NOMO-1 treated with dmso at 0.1 percent for 144 hours (cell line): ENCODE results near the gene KRTAP12-2.
"Not testable (repeated sequence)": the region's sequence is repeated elsewhere in the genome, so short reads cannot be mapped to it uniquely, and the experiment has no call there.

ENCODE experiments used
- DNase-seq: peaks from one replicate; lab custom pipeline; 2025; ENCODE audit not compliant: unreplicated experiment; lab: John Stamatoyannopoulos, UW

KRTAP12-2 gene

DNA sequence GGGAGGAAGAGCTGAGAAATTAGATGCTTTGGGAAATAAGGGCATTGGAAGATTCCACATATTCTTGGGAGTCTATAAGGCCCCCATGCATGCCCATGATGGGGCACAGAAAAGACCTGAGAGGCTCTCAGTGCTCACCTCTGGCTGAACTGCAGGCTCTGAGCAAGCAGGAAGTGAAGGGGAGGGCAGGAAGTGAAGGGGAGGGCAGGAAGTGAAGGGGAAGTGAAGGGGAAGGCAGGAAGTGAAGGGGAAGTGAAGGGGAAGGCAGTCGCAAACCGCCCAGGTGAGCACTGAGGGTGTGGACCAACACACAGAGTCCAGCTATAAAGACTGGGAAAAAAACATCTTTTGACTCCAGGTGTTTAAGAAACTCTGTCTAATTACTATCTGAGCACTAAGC is 36.3 kb downstream of the KRTAP12-2 start:
- no peak for DNase-seq

DNA sequence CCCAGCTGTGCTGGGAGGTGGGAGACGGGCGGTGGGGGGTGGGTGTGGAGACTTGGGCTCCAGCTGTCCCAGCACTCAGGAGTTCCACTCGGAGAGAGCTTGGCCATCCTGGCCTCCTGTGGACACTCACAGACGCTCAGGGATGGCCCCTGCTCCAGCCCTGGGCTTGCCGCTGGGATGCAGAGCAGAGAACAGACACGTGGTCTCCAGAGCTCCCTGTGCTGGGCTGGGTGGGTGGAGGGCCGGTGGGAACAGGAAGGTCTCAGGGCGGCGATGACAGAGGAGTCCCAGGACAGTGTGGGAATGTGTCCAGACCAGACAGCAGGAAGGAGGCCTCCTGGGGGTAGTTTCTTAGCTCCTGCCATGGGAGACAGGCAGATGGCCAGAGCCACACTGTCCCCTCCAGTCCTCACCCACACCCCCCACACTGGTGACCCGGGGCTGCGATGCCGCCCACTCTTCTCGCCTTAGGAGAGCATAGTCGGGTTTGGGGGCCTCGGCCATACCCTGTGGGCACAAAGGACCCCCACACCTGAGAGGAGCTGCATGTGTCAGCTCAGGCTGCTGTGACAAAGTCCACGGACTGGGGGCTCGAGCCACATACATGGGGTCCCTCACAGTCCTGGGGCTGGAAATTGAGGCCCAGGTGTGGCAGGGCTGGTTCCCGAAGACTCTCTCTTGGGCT is 37.9 kb downstream of the KRTAP12-2 start:
- no peak for DNase-seq

DNA sequence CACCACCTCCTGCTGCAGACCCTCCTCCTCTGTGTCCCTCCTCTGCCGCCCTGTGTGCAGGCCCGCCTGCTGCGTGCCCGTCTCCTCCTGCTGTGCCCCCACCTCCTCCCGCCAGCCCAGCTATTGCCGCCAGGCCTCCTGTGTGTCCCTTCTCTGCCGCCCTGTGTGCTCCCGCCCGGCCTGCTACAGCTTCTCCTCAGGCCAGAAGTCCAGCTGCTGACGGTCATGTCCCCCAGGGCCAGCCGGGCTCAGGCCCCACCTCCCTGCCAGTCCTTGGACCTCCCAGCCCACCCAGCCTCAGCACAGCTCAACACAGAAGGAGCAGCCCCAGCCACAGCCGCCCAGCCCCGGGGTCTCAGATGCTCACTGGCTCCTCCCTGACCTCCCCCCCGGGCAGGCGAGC is 38.9 kb downstream of the KRTAP12-2 start:
- DNase-seq: not testable (repeated sequence)

DNA sequence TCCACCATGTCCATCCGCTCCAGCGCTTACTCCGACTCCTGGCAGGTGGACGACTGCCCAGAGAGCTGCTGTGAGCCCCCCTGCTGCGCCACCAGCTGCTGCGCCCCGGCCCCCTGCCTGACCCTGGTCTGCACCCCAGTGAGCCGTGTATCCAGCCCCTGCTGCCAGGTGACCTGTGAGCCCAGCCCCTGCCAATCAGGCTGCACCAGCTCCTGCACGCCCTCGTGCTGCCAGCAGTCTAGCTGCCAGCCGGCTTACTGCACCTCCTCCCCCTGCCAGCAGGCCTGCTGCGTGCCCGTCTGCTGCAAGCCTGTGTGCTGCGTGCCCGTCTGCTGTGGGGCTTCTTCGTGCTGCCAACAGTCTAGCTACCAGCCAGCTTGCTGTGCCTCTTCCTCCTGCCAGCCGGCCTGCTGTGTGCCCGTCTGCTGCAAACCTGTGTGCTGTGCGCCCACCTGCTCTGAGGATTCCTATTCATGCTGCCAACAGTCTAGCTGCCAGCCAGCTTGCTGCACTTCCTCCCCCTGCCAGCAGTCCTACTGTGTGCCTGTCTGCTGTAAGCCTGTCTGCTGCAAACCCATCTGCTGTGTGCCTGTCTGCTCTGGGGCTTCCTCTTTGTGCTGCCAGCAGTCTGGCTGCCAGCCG is 39.4 kb downstream of the KRTAP12-2 start:
- DNase-seq: not testable (repeated sequence)

DNA sequence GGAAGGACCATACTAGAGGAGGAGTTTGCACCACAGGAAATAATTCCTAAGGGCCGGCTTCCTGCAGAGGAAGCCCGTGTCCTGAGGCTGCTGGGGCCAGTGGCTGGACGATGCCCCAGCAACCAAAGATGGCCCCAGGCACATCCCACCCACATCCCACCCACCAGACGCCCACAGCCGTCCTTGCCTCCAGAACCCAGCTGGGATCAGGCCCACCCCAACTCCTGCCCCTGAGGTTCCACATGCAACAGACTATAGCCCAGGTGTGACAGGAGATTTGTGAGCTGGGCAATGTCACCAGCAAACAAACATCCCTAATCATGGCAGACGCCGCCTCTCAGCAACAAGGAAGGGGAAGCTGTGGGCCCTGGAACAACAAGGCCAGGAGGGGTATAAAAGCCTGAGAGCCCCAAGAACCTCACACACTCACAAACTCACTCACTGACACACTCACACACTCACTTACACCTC is 40.0 kb downstream of the KRTAP12-2 start, which contains the start of gene KRTAP10-9:
KRTAP10-9 (plus strand) TSS at position 421 of the 471 bp plus-strand sequence. CDS start 79 bp downstream, outside the sequence.
- no peak for DNase-seq

DNA sequence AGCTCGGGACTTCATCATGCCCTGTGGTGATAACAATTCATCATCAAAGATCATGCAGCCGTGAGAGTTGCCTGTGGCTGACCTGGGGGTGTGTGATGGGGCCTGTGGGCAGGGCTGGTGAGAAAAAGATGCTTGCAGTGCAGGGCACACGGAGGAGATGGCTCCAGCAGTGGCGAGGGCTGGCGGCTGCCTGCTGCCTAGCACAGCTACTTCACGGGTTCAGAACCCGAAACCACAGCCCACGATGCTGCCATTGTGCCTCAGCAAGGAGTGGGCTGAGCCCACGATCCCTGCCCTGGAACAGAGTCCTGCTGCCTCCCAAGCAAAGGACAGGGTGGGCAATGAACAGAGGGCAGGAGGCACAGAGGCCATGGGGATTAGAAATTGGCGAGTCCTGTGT is 40.5 kb downstream of the KRTAP12-2 start:
- no peak for DNase-seq

DNA sequence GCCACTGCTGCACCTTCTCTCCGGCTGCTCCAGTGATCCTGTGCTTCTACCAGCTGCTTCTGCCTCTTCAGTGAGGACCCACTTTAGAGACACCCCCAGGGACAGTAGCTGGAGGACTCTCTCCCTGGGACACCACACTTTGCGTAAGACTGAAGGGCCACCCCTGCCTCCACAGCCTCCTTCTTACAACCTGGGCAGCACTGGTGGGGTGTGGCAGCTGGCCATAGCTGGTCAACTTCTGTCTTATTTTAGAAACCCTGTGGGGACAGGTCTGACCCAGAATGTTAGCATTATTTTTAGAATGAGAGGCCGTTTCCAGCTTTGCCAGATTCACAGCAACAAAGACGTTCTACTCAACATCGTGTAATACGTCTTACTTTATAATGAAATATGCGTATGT is 41.0 kb downstream of the KRTAP12-2 start:
- DNase-seq: no peak

DNA sequence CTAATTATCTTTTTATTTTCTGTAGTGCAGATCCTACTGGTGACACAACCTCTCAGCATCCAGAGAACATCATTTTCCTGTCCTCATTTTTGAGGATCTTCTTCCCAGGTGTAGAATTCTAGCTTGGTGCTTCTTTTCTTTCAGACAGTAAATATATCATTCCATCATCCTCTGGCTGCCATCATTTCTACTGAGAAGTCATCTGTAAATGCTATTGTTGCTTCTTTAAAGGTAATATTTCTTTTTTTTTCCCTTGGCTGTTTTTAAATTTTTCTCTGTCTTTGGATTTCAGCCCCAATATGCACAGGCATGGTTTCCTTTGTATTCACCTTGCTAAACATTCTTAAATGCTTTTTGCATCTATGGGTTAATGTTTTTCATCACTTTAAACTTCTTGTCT is 43.2 kb downstream of the KRTAP12-2 start:
- DNase-seq: no peak

DNA sequence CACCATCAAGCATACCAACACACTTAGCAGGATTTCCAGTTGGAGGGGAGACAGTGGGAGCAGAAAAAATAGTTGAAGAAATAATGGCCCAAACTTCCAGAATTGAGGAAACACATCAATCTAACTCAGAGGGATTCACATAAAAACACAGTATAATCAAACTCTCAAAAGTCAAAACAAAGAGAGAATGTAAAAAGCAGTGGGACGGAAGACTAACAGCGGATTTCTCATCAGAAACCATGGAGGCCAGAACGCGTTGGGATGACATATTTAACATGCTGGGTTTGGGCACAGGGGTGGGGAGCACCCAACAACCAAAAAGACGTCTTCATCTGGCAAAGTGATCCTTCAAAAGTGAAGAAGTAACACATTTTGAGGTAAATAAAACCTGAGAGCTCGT is 46.8 kb downstream of the KRTAP12-2 start:
- DNase-seq: no peak

DNA sequence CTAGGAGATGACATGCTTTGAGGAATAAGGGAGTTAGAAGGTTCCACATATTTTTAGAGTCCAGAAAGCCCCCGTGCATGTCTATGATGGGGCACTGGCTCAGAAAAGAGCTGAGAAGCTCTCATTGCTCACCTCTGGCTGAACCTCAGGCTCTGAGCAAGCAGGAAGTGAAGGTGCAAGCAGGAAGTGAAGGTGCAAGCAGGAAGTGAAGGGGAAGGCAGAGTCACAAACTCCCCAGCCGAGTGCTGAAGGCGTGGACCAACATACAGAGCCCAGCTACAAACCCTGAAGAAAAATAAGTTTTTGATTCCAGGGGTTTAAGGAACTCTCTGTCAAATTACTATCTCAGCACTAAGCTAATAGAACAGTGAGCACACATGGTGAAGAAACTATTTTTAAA is 47.8 kb downstream of the KRTAP12-2 start:
- no peak for DNase-seq

DNA sequence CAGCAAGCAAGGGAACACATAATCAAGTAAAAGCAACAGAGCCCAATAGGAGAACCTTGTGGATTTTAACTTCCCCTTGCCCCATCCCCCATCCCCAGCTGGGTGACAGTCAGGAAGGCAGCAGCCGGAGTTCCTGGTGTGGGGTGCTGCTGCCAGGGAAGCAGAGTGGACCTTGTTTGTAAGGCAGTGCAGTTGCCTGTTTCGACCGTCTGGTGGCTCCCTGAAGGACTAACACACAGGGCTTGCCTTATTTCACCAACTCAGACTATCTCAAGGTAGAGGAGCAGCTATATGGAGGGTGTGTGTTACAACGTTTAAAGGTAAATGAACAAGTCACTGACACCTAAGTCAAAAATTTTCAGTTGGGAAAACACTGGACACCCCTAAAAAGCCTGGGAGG is 48.2 kb downstream of the KRTAP12-2 start:
- no peak for DNase-seq

DNA sequence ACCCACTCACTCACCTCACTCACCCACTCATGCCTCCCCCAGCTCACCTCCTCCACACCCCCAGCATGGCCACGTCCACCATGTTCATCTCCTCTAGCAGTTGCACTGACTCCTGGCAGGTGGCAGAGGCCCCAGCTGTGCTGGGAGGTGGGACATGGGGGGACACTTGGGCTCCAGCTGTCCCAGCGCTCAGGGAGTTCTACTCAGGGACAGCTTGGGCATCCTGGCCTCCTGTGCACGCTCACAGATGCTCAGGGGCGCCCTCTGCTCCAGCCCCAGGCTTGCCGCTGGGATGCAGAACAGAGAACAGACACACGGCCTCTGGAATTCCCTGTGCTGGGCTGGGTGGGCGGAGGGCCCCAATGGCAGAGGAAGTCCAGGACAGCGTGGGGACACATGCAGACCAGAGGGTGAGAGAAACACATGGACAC is 49.6 kb downstream of the KRTAP12-2 start:
- DNase-seq: no peak

DNA sequence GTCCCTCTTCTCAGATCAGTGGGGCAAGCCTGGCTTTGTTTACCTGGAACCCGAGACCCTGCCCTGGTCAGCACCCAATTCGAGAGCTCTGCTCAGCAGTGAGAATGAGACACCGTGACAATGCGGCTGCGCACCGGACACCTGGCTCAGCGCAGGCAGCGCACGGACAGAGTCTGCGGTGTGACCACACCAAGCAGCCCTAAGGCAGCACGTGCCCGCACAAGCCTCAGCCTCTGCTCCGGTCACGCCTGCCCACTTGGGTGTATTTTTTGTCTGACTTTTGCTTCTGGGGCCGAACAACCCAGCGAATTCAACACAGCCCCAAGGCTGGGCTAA is 50.2 kb downstream of the KRTAP12-2 start:
- DNase-seq: no peak
